ENCODE results near the gene USP30.
"Not testable (repeated sequence)": the region's sequence is repeated elsewhere in the genome, so short reads cannot be mapped to it uniquely, and the experiment has no call there.

USP30 gene, protein sequence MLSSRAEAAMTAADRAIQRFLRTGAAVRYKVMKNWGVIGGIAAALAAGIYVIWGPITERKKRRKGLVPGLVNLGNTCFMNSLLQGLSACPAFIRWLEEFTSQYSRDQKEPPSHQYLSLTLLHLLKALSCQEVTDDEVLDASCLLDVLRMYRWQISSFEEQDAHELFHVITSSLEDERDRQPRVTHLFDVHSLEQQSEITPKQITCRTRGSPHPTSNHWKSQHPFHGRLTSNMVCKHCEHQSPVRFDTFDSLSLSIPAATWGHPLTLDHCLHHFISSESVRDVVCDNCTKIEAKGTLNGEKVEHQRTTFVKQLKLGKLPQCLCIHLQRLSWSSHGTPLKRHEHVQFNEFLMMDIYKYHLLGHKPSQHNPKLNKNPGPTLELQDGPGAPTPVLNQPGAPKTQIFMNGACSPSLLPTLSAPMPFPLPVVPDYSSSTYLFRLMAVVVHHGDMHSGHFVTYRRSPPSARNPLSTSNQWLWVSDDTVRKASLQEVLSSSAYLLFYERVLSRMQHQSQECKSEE
- 14.7 to 15.9 reads per million in 2 donors for total RNA-seq

DNA sequence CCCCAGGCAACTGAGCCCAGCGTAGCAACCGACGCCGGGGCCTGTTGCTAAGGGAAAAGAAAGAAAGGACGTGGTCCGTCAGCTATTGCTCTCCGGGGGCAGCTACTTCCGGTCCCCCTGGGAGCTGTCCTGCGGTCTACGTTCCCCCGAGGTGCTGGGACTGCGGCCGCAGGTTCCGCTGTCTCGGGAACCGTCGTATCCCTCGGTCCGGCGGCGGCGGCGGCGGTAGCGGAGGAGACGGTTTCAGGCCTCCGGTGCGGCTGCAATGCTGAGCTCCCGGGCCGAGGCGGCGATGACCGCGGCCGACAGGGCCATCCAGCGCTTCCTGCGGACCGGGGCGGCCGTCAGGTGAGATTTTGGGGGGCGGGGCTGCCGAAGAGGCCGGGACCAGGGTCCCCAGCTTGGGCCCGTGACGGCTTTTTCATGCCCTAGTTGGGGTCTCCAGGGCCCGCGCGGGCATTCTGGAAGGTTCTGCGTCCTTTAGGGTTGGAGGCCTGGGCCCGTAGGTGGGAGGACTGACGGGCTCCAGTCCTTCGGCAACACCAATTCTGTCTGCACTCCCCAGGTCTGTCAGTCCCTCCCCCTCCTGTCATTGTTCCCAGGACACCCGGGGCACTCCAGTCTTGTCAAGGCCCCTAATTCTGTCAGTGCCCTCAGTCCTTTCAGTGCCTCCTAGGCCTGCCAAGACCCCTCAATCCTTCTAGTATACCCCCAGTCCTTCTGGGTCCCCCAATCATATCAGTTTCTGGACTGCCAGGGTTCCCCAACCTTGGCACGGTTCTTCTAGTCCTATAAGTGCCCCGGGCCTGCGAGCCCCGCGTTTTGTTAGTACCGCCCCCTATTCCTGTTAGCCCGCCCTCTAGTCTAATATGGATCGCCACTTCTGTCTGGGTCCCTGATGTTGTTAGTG, at the start of gene USP30:
Gene USP30, plus strand, starts transcription at position 163 of the 910 bp plus-strand sequence. Its CDS starts 103 bp downstream, at position 266.
- DNase-seq = peak; percentile 58 to 91 (median 73)

DNA sequence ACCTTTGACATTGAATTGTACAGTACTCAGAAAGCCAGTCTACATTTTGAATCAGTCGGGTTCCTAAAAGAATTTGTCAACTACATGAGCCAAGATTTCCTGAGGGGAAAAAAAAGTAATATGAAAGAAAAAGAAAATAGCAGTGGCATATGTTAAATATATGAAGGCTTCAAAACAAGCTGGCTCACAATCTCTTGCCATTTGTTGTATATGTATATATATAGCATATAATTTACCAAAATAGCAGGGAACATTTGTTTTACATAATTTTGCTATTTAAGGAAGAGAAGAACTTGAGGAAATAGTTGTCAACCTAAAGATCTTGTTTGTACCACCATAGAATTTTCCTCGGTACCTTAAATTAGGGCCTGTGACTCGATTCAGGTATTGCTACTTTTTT, 48.4 kb upstream of the USP30 start:
- DNase-seq = no peak

DNA sequence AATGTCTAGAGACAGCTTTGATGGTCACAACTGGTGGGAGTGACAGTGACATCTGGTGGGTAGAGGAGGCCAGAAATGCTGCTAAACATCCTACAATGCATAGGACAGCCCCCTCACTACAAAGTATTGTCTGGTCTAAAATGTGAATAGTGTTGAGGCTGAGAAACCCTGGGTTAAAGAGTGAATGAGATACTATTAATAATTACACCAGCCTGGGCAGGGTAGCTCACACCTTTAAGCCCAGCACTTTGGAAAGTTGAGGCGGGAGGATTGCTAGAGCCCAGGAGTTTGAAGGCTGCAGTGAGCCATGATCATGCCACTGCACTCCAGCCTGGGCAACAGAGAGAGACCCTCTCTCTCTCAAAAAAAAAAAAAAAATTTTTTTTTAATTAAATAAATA, 42.6 kb upstream of the USP30 start:
- DNase-seq = no peak

DNA sequence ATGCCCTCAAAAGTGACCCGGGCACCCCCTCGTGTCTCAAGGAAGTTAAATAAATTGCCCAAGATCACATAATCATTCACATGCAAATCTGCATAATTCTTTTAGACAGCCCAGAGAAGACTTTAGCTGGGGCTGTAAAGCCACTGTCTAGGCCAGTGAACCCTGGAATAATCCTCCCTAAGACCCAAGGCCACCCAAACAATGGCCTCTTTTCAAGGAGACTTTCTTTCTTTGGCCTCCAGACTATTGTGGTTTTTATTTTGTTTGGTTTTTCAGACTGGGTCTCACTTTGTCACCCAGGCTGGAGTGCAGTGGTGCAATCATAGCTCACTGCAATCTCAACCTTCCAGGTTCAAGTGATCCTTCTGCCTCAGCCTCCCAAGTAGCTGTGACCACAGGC, 42.1 kb upstream of the USP30 start:
- no peak for DNase-seq

DNA sequence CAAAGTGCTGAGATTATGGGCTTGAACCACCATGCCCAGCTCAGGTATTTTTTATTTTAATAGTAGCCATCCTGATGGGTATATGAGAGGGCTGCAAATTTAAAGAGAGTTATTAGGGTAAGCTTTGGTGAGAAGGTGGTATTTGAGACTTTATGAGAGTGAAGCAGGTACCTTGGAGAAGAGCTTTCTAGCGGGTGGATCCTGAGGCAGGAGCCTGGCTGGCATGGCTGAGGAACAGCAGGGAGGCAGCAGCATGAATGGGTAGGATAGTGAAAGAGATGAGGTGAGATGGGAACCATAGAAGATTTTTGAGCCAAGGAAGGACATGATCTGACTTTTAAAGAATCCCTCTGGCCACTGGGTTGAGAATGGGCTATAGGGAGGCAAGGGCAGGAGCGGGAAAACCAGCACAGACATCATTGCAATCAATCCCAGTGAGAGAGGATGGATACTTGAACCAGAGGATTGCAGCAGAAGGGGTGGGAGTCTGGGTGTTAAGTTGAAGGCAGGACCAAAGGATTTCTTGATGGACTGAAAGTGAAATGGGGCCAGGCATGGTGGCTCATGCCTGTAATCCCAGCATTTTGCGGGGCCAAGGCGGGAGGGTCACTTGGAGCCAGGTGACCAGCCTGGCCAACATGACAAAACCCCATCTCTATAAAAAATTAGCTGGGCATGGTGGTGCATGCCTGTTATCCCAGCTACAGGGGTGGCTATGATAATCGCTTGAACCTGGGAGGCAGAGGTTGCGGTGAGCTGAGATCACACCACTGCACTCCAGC, 37.2 kb upstream of the USP30 start:
- DNase-seq = no peak

DNA sequence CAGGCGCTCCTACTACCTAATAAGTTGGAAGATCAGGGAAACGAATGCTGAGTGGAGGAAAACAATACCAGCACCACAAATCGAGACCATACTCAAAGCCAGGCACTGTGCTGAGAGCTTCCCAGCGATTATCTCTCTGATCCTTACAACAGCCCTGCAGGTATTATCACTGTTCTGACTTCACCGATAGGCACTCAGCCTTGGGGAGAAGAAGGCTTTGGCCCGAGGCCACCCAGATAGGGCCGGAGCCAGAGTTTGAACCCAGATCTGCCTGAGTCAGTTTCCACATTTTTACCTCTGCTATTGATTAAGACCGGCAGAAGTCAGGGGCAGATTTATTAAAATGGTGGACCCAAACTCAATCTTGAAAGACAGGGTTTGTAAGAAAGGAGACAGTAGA, 36.4 kb upstream of the USP30 start:
- no peak for DNase-seq

DNA sequence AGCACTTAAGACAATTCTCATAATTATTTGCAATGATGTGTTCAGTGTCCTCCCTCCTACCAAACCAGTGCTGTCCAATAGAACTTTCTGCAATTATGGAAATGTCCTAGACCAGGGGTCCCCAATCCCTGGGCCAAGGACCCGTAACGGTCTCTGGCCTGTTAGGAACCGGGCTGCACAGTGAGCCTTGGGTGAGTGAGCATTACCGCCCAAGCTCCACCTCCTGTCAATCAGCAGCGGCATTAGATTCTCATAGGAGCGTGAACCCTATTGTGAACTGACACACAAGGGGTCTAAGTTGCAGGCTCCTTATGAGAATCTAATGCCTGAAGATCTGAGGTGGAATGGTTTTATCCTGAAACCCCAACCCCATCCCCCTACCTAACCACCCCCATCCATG, 35.4 kb upstream of the USP30 start:
- DNase-seq = no peak

DNA sequence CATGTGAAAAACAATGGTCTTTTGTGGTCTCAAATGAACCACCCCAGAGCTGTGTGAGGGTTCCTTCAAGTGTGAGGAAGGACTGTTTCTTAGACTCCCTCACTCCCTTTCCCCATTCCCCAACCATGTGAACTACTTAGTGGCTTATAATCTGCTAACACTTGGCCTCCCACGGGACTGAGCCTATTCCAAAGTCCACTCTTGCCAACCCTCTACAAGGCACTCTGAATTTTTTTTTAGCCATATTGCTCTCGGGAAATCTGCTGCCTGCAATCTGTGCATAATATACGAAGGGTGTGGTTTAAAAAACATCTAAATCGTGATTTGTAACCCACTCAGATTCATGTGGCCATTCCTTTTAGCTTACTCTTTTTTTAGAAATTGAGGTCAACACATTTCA, 34.1 kb upstream of the USP30 start:
- DNase-seq = no peak

DNA sequence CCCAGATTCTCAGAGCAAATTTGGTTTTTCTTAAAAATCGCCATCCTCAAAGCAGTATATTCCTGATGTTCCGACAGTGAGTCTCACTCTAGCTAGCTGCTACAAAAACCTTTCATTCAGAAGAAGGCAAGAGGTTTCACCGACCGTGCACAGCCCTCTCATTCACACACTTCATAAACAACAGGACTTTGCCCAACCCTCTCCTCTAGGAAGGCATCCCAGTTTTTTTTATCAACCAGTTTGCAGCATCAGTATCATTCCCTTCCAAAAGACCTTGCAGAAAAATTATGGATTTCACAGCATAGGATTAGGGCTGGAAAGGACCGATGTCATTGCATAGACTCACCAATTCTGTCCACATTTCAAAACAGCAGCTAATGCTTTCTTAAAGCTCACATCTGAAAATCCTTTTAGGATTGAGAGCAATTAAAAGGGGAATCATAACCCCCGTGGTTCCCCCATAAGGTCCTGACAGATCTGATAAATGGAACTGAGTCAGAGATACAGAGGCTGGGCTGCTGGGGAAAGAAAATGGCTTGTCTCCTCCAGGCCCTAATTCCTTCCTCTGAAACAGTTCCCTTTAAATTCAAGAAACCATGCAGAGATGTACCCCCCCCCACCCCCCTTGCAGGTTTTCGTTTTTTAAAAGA, 32.1 kb upstream of the USP30 start:
- no peak for DNase-seq

DNA sequence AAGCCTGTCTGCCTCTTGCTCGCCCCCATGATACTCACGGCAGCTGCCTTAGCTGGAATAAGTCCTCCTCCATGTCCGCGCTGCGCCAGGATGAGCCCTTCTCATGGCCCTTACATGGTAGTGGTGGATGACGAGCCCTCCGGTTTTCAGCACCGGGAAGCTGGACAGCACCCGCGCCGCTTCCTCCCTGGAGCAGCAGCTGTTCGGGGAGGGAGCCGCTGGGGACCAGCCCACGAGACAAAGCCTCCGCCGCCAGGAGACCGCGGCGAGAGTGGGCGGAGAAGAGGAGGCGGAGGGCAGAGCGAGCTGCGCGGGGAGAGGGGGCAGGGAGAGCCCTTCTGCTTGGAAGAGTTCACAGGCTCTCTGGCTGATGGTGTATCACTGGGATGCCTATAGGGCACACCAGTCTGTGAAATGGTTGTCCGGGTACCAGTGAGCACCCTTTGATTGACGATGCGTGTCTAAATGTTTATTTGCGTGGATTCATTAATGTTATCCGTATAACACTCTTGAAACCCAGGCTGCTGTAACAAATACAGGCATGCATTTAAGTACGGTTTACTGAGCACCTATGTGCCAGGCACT, 31.5 kb upstream of the USP30 start, which contains the start of gene SVOP:
Gene SVOP, minus strand, starts transcription at position 273 of the 585 bp plus-strand sequence. Its CDS starts 200 bp downstream, at position 73.
- DNase-seq = peak in 3 of 5 experiments; percentile 3 to 12 (median 4)

DNA sequence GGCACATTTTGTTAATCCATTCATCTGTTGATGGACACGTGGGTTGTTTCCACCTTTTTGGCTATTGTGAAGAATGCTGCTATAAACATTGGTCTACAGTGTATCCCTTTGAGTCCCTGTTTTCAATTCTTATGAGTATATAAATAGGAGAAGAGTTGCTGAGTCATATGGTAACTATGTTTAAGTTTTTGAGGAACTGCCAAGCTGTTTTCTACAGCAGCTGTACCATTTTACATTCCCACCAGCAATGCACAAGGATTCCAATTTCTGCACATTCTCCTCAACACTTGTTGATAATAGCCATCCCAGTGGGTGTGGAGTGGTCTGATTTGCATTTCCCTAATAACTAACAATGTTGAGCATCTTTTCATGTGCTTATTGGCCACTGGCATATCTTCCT, 24.6 kb upstream of the USP30 start:
- DNase-seq = no peak

DNA sequence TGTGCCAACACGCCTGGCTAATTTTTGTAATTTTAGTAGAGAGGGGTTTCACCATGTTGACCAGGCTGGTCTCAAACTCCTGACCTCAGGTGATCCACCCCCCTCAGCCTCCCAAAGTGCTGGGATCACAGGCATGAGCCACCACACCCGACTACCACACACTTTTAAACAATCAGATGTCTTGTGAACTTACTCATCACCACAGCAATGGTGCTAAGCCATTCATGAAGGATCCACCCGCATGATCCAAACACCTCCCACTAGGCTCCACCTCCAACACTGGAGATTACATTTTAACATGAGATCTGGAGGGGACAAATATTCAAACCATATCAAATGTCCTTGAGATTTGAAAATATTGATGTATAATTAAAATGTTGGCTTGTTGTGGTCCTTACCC, 23.8 kb upstream of the USP30 start:
- not testable (repeated sequence) for DNase-seq

DNA sequence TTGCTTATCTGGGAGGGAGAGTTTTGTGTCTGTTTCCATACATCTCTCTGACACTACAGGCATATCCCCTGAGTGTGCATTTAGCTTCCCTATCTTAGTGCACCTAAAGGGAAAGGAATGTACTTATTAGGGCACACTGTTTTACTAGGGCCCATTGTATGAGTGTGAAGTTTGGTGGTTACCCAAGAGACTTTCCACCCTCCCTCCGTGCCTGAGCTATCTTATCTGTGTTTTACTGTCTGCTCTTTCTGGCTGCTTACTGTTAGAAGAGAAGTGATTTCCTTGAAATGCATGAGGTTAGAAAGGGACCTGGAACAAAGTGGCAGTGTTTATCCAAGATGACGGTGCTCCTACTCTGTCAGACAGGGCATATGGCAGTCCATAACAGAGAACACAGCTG, 23.0 kb upstream of the USP30 start:
- no peak for DNase-seq

DNA sequence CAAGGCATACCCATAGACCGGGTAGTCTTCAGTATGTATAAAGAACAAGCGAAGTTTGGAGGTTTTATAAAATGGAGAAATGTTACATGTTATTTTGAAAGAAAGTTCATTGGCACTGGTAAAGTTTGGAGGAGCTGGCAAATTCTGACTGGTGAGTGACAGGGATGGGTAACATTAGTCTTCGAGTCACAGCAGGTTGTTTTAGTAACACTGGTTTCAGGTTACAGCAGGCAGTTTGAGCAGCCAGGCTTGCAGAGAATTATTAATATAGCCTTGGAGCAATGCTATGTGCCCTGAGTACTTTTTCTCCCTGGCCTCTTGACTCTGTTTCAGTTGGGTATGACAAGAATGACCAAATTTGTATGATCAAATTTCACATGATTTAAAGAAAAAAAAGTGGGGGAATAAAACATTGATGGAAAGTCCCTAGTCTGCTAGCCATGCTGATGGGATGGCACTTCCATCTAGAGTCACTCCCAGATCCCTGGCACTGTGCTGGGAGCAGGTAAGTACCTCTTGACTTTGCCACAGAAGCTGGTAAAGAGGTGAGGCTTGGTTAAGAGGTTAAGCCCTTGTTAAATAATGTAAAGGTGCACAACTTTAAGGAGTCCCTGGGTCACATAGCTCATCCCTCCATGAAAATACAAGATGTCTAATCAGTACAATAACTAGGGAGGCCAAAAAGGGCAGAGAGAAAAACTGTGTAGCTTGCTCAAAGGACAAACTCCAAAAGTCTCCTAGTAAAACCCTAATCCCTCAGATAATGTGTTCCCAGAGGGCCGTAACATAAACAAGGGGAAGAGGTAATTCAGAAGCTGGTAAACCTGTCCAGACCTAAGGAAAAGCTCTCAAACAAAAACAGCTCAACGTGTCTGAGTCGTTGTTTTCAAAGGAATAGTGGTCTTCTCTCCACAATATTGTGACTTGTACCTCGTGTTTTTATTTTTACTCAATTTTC, 18.9 kb upstream of the USP30 start:
- DNase-seq = no peak

DNA sequence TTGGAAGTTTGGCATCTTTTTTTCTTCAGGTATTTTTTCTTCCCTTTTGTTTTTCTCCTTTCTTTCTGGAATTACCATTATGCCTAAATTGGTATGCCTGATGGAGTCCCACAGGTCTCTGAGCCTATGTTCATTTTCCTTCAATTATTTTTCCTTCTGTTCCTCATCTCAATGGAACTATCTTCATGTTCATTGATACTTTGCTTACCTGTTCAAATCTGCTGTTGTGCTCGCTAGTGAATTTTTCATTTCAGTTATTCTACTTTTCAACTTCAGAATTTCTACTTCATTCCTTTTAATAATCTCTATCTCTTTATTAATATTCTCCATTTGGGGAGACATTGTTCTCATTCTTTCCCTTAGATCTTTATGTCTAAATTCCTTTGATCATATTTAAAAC, 15.4 kb upstream of the USP30 start:
- no peak for DNase-seq

DNA sequence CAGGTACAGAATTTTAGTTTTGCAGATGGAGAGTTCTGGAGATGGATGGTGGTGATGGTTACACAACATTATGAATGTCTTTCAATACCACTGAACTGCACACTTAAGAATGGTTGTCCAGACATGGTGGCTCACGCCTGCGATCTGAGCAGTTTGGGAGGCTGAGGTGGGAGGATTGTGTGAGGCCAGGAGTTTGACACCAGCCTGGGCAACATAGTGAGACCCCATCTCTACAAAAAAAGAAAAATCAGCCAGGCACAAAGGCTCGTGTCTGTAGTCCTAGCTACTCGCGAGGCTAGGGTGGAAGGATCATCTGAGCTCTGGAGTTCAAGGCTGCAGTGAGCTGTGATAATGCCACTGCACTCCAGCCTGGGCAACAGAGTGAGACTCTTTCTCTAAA, 8.1 kb upstream of the USP30 start:
- no peak for DNase-seq

DNA sequence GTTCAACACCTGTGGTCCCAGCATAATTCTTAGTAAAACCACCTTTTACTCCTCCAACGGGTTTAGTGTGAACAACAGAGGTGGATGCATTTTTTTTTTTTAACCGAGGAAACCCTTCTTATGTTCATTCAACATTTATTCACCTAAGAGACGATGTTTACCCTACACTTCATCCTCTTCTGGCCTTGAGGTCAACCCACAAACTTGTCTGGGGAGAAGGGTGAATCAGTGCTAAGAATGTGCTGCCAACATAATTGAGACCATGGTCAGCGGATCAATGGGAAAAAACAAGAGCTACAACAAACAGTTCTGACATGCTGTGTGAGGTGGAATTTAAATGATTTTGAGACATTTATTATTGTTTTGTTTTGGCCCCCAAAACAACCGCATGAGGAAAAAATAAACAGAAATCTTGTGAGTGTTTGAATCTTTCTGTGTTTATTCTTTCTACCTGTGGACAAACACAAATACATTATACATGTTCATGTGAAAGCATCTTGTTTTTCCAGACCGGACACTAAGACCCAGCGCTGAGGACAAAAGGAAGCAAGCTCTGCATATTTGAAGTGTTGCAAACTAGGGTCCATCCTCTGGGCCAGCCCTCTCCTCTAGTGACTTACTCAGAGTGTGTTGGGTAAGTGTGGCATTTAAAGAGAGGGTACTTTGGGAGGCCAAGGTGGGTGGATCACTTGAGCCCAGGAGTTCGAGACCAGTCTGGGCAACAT, 5.1 kb upstream of the USP30 start:
- DNase-seq = no peak

DNA sequence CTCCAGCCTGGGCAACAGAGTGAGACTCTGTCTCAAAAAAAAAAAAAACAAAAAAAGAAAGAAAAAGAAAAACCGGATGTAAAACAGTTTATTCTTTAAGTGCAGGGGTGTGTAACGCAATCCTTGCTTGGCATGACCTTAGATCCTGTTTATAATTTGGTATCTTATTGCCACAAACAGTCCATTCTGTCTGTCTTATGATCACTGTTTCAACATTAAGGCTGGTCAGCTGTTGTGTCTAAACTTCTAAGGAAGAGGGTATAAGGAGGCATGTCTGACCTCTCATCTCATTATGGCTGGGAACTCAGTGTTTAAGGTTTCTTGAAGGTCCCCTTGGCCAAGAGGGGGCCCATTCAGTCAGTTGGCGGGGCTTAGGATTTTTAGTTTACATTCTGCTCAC, 3.7 kb upstream of the USP30 start:
- DNase-seq = not testable (repeated sequence)

DNA sequence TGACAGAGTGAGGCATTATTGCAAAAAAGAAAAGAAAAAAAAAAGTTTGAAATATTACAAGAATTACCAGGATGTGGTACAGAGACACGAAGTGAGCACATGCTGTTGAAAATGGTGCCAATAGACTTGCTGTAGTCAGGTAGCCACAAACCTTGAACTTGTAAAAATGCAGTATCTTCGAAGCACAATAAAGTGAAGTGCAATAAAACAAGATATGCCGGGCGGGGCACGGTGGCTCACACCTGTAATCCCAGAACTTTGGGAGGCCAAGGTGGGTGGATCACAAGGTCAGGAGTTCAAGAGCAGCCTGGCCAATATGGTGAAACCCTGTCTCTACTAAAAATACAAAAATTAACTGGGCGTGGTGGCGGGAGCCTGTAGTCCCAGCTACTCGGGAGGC, 2.6 kb upstream of the USP30 start:
- DNase-seq = not testable (repeated sequence)

DNA sequence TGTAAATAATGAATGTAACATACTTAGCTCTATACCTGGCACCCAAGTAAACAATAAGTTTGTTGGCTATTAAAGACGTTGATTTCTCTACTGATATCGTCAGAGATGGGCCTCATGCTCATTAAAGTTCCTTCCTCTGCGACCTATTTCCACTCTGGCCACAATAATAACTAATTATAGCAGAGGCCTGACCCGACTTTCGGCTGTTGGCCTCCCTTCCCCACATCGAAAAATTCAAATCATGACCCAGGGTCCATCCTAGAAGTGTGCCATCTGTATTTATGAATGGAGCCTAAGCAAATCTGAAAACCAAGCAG, 321 bp upstream of the USP30 start:
- DNase-seq = no peak
